Heart left ventricle (tissue), 16 donors: ENCODE measurements around the gene KIF13A. TPM values are rescaled to one million over a fixed set of nuclear protein-coding genes. Genes with fewer than 3 reads are reported as not detected.

Source experiments
- ATAC-seq, 4 donors: fragments of 200-7000 bp; cut with Tn5 transposase; one replicate each; pipeline ENCODE4 v1.9.1; 2020 to 2022; ENCODE audit warnings: moderate library complexity in 4 of 4, mild to moderate bottlenecking in 3 of 4, moderate number of reproducible peaks in 1 of 4
- DNase-seq, 5 donors: peaks; one replicate each; pipeline ENCODE4 v3.0.0-alpha.2; 2020
- H3K27ac ChIP-seq, 12 donors: fragments of 200-600 bp; sonication (generic) in 4 of 12; one replicate each; pipeline versions ENCODE4 v1.5.0 to v1.8.0; 2016 to 2022; ENCODE audit warnings: mild to moderate bottlenecking in 2 of 12
- H3K27me3 ChIP-seq, 9 donors: fragments of 200-600 bp; sonication (generic) in 2 of 9; one replicate each; pipeline versions ENCODE4 v1.5.1 to v1.8.0; 2016 to 2022; ENCODE audit warnings: mild to moderate bottlenecking in 3 of 9
- H3K36me3 ChIP-seq, 9 donors: fragments of 200-600 bp; sonication (generic) in 2 of 9; one replicate each; pipeline versions ENCODE4 v1.5.0 to v1.8.0; 2018 to 2022; ENCODE audit warnings: mild to moderate bottlenecking in 2 of 9
- H3K4me1 ChIP-seq, 12 donors: fragments of 200-600 bp; sonication (generic) in 4 of 12; one replicate each; pipeline versions ENCODE4 v1.5.0 to v1.8.0; 2016 to 2022; ENCODE audit warnings: mild to moderate bottlenecking in 3 of 12
- H3K4me3 ChIP-seq, 12 donors: fragments of 200-600 bp; sonication (generic) in 4 of 12; one replicate each; pipeline versions ENCODE4 v1.5.0 to v1.8.0; 2017 to 2022; ENCODE audit warnings: mild to moderate bottlenecking in 9 of 12, moderate library complexity in 4 of 12
- H3K9me3 ChIP-seq, 12 donors: fragments of 200-600 bp; sonication (generic) in 4 of 12; one replicate each; pipeline versions ENCODE4 v1.5.0 to v1.8.0; 2016 to 2022; ENCODE audit warnings: mild to moderate bottlenecking in 1 of 12
- CTCF ChIP-seq, 12 donors: fragments of 200-600 bp; sonication (generic) in 4 of 12; IDR thresholded peaks; one replicate each; pipeline versions ENCODE4 v1.5.0 to v1.8.0; 2018 to 2022; ENCODE audit warnings: antibody characterized with exemption in 12 of 12, mild to moderate bottlenecking in 5 of 12
- POLR2A ChIP-seq, 2 donors: fragments of 450-650 bp; IDR thresholded peaks; one replicate each; pipeline ENCODE4 v1.6.1; 2017; ENCODE audit warnings: antibody characterized with exemption in 2 of 2, mild to moderate bottlenecking in 2 of 2, moderate library complexity in 2 of 2
- whole genome bisulfite sequencing, 4 donors: extraction: QIAGEN DNeasy Blood & Tissue Kit in 2 of 4; methylation state at CpG; one replicate each; pipeline versions ENCODE4 v1.1.5 to v1.1.7; 2013 to 2018; 5-methylcytosine and 5-hydroxymethylcytosine counted together
- intact Hi-C, 10 donors: fragments of 100-400 bp; cut with DNase I; formaldehyde crosslinking; loops; one replicate each; pipeline versions ENCODE4 v1.11.1 to v1.14.2; 2022
- polyA plus RNA-seq, 2 donors: library from polyadenylated mRNA; stranded (reverse); fragments of 200-250 nt; gene quantifications; one replicate each; pipeline ENCODE4 v1.2.3, GENCODE V29; 2013
- total RNA-seq, 9 donors: library from RNA; depleted of rRNA in 2 of 9; stranded (reverse); fragments of >200 nt in 2 of 9; fragmentation: NEBNext Ultra II Directional in 3 of 9; extraction: Animal tissue kit (Norgen Biotek cat#: 25700) in 3 of 9; gene quantifications; one replicate each; pipeline versions ENCODE4 v1.1.0 to v1.2.4, GENCODE V29; 2016 to 2023
- donor health status: ischemic (EF 13 %, LVEDD 7.1; RV severe dilation, severe dysfunction).
- donor health status: healthy with polysubstance abuse.
- donor health status: DM: no; HTN: yes; CAD: no.
- donor health status: DM: no; HTN: no; CAD: no.
- donor health status: ischemic (EF 25% LVEDD 6.9; RV normal size, moderate dysfunction).
- donor health status: ischemic (EF 25% LVEDD 5.7; RV mildly dilated, moderate dysfunction).
- donor health status: healthy.
- donor health status: DM: yes; HTN: yes; CAD: no.
- donor health status: ischemic (EF 35%, LVEDD 5.7; RV mildly dilated, moderate dysfunction).
- donor health status: nonischemic (EF 11% LVEDD 7.7; RV severe dilation, severe dysfunction).
- donor health status: DM: yes; HTN: yes; CAD: no.
- donor health status: PGD.
- donor health status: ischemic (EF 29% LVEDD 5.4; RV normal size, mild dysfunction).
- donor health status: nonischemic (EF 23%, LVEDD 6.1; RV moderate dilation, normal function).

The KIF13A gene
- total and polyA plus RNA-seq, 11 donors = 17.1 to 148 (median 72.2) TPM

- ATAC-seq = peak in 3 of 4 donors; percentile 42 to 59 (median 46)
- intact Hi-C loops = no loop called here
- Histone ChIP-seq H3K27ac (peak overlapping the region in 2 of 12 donors; percentile 17 to 76), H3K27me3 (no peaks in the 10 kb centered on the region), H3K36me3 (no peaks in the 10 kb centered on the region), H3K4me3 (peak overlapping the region in 1 of 12 donors; percentile 15), H3K4me1 (peaks cover 0 to 47% (median 25%) of the 10 kb centered on the region in 12 donors), H3K9me3 (no peaks in the 10 kb centered on the region)
- WGBS, 4 donors = 53 to 64% (median 58%) methylated on average over 4 of the region's 4 CpGs
- TF ChIP-seq POLR2A (IDR thresholded peaks at IDR 0.05) (no peak), CTCF (IDR thresholded peaks at IDR 0.05) (no peak)
- DNase-seq = no peak
Measured at GRCh38 chr6:17884498-17885478, 102.6 kb downstream of the KIF13A start.

- H3K9me3 ChIP-seq = no peaks in the 10 kb centered on the region
- H3K27ac ChIP-seq = peak overlapping the region in 2 of 12 donors; percentile 17 to 76
- no peak overlapping the region for H3K4me3 ChIP-seq
- intact Hi-C loops = no loop called here
- peaks cover 0 to 53% (median 33%) of the 10 kb centered on the region in 12 donors for H3K4me1 ChIP-seq
- no peaks in the 10 kb centered on the region for H3K27me3 ChIP-seq
- no peak for TF ChIP-seq POLR2A (IDR thresholded peaks at IDR 0.05)
- TF ChIP-seq CTCF (IDR thresholded peaks at IDR 0.05) = no peak
- H3K36me3 ChIP-seq = no peaks in the 10 kb centered on the region
- no peak for ATAC-seq
- WGBS, 4 donors = 85 to 95% (median 92%) methylated on average over 2 of the region's 2 CpGs
- DNase-seq = no peak
Measured at GRCh38 chr6:17883665-17884497, 103.6 kb downstream of the KIF13A start.

- intact Hi-C loops = no loop called here
- peak in 1 of 4 donors; percentile 40 for ATAC-seq
- H3K9me3 ChIP-seq = no peaks in the 10 kb centered on the region
- DNase-seq = peak in 3 of 5 donors; percentile 22 to 35 (median 34)
- no peak for TF ChIP-seq CTCF (IDR thresholded peaks at IDR 0.05)
- no peak for TF ChIP-seq POLR2A (IDR thresholded peaks at IDR 0.05)
- no peak overlapping the region for H3K27ac ChIP-seq
- no peaks in the 10 kb centered on the region for H3K27me3 ChIP-seq
- no peak overlapping the region for H3K4me3 ChIP-seq
- H3K36me3 ChIP-seq = no peaks in the 10 kb centered on the region
- H3K4me1 ChIP-seq = peaks cover 0 to 52% (median 37%) of the 10 kb centered on the region in 12 donors
- WGBS, 4 donors = 93 to 96% (median 93%) methylated on average over 11 of the region's 11 CpGs
Measured at GRCh38 chr6:17881085-17881858, 106.2 kb downstream of the KIF13A start.
